HS-27A (cell line): ENCODE data around the gene MLXIPL.
"Not testable (repeated sequence)": the region's sequence is repeated elsewhere in the genome, so short reads cannot be mapped to it uniquely, and the experiment has no call there.

Source experiments
- DNase-seq: peaks from one replicate; pipeline ENCODE4 v3.0.0-alpha.2; 2012; ENCODE audit warnings: low read depth, missing footprints

MLXIPL gene

GRCh38 chr7:73644688-73645286 is 20.5 kb upstream of the MLXIPL start:
- no peak for DNase-seq

- DNase-seq, result no peak
These were observed 18.5 kb upstream of the MLXIPL start for GRCh38 chr7:73642834-73643233.

- no peak for DNase-seq
These were observed 14.6 kb upstream of the MLXIPL start for GRCh38 chr7:73638911-73639310.

- DNase-seq, result no peak
These were observed 11.3 kb upstream of the MLXIPL start for GRCh38 chr7:73635428-73636200.

- DNase-seq, result no peak
These were observed 9.5 kb upstream of the MLXIPL start for GRCh38 chr7:73633844-73634243.

GRCh38 chr7:73633323-73633722 is 9.0 kb upstream of the MLXIPL start:
- DNase-seq, result no peak

GRCh38 chr7:73631558-73631957 is 7.2 kb upstream of the MLXIPL start:
- no peak for DNase-seq

GRCh38 chr7:73628504-73628903 is 4.2 kb upstream of the MLXIPL start:
- DNase-seq, result no peak

- no peak for DNase-seq
These were observed 2.5 kb upstream of the MLXIPL start for GRCh38 chr7:73626814-73627213.

- no peak for DNase-seq
These were observed 954 bp upstream of the MLXIPL start for GRCh38 chr7:73625276-73625675.

GRCh38 chr7:73624669-73625001 is 313 bp upstream of the MLXIPL start:
- DNase-seq, result no peak

- DNase-seq, result no peak
These were observed 1.2 kb downstream of the MLXIPL start for GRCh38 chr7:73622909-73623797.

- no peak for DNase-seq
These were observed 1.8 kb downstream of the MLXIPL start for GRCh38 chr7:73622527-73622908.

- no peak for DNase-seq
These were observed 2.9 kb downstream of the MLXIPL start for GRCh38 chr7:73621168-73622063.

GRCh38 chr7:73619394-73619793 is 4.9 kb downstream of the MLXIPL start:
- DNase-seq, result not testable (repeated sequence)

GRCh38 chr7:73618538-73618937 is 5.8 kb downstream of the MLXIPL start:
- no peak for DNase-seq

GRCh38 chr7:73617520-73617919 is 6.8 kb downstream of the MLXIPL start:
- DNase-seq, result not testable (repeated sequence)

GRCh38 chr7:73615886-73616285 is 8.4 kb downstream of the MLXIPL start:
- no peak for DNase-seq

- not testable (repeated sequence) for DNase-seq
These were observed 9.4 kb downstream of the MLXIPL start for GRCh38 chr7:73614937-73615336.

GRCh38 chr7:73613954-73614735 is 10.2 kb downstream of the MLXIPL start:
- no peak for DNase-seq
